ENCODE results near the gene SLC6A19. TPM values are rescaled to one million over a fixed set of nuclear protein-coding genes. Genes with fewer than 3 reads are reported as not detected.

SLC6A19 gene
- total and polyA plus RNA-seq, 2 of the 13 experiments (the other 11 are each of a cell fraction or from before 2014, with no cell fraction given), result 0.02 TPM; not detected in 1

DNA sequence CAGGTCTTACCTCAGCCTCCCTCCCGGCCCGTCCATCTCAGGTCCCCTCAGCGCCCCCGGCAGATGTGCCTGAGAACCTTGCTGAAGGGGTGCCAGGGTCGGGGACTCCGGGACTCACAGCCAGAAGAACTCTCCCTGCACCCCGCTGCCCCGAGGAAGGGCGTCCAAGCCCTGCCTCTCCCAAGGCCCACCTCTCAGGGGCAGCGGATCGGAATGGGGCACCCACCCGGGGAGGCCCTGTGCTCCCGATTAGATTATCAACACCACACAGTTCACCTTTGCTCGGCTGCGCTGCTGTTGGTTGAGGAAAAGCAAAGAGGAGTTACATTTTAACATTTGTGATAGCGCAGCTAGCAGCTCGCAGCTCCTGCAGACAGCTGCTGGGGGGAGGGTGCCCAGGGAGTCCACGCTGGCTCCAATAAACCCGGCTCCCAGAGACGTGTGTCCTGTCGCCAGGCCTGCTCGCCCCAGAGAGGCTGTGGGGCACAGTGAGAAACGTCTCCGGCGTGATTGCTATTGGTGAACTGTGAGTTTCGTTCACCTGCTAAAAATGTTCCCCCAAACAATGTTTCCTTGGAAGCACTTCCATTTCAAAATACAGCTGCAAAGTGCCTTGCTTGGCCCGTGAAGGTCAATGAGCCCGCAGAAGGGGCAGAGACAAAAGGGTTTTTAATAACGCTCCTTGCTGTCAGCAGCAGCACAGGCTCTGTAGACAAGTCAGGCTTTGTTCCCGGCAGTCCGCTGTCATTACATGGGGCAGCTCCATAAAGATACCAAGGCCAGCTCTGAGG lies 18.6 kb upstream of the SLC6A19 start:
- no peak overlapping the region for H2AFZ ChIP-seq (ENCODE audit: low read length)
- H3K9me3 ChIP-seq (ENCODE audit: low read length), result no peaks in the 10 kb centered on the region
- H3K9ac ChIP-seq (ENCODE audit: insufficient read depth, low read depth, low read length), result peak overlapping the region; percentile 83
- in situ Hi-C loops (cut with HindIII; ENCODE audit: extremely low pct_ligation_motif_present, low pct_unique_long_range_greater_than_20kb), result no loop called here
- FAIRE-seq (peak; percentile 88), ATAC-seq (peak; percentile 69), DNase-seq (ENCODE audit: low spot score) (peak; percentile 89)
- no peaks in the 10 kb centered on the region; a peak in 1 of 5 replicates for H3K27me3 ChIP-seq (ENCODE audit: control insufficient read depth in 1 of 2, insufficient read depth in 2 of 2, low read length in 2 of 2)
- 2% methylated on average over 9 of the region's 31 CpGs for WGBS (ENCODE audit: low lambda C conversion rate)
- H3K4me3 ChIP-seq (replicated peaks in 1 of 3; ENCODE audit: insufficient read depth in 1 of 3, low read depth in 2 of 3, low read length in 3 of 3), result peak overlapping the region; percentile 68 to 79 (median 74); a peak in 5 of 6 replicates
- peak overlapping the region; percentile 91 for H3K4me2 ChIP-seq (ENCODE audit: low read depth, low read length)
- H3K27ac ChIP-seq (ENCODE audit: extremely low read length, insufficient read depth, low read length), result peak overlapping the region; percentile 99
- no peaks in the 10 kb centered on the region for H3K36me3 ChIP-seq (replicated peaks in 1 of 2; ENCODE audit: control insufficient read depth in 1 of 2, insufficient read depth in 2 of 2, low read length in 2 of 2)
- peaks cover 94% of the 10 kb centered on the region for H3K4me1 ChIP-seq (ENCODE audit: insufficient read depth, low read length)
- BruUV-seq (replicated peaks), result TSS peak; percentile 88
- ChIA-PET POLR2A (interaction anchor here (0.8 to 3.6 kb wide), 12 partner anchors 9 to 451 kb away, joined by 3 to 47 read pairs (median 4); partner anchors contain the start of genes BRD9, SLC6A19 and TRIP13), CTCF (ENCODE audit: low intra/inter-chr PET ratio, low total read pairs) (no interaction called here)
- no peaks in the 10 kb centered on the region for H4K20me1 ChIP-seq (ENCODE audit: insufficient read depth, low read length)
- H3K79me2 ChIP-seq (ENCODE audit: insufficient read depth, low read length), result no peaks in the 10 kb centered on the region
- intact Hi-C loops (cut with micrococcal nuclease; ENCODE audit: unreplicated experiment), result loop anchor here (1.0 kb wide), 1 partner anchor 9 kb away; no protein-coding TSS in a partner anchor
- TF ChIP-seq EED (CRISPR knock-in tag; IDR thresholded peaks at IDR 0.05), result no peak; the same call in 1 of the 2 replicates
- no peak for TF ChIP-seq HCFC1 (IDR thresholded peaks at IDR 0.05; ENCODE audit: low read depth, low read length)
- peak; percentile 60; the same call in 1 of the 2 replicates for TF ChIP-seq ZNF564 (CRISPR knock-in tag; IDR thresholded peaks at IDR 0.05)
- no peak for TF ChIP-seq ZNF720 (CRISPR knock-in tag; IDR thresholded peaks at IDR 0.05)
- TF ChIP-seq ZNF550 (CRISPR knock-in tag; IDR thresholded peaks at IDR 0.05; ENCODE audit: borderline replicate concordance), result no peak
- TF ChIP-seq REPIN1 (CRISPR knock-in tag; IDR thresholded peaks at IDR 0.05; ENCODE audit: borderline replicate concordance, low read depth), result 0 out of 2 replicates have a peak, but pooled peaks have one; percentile 77
- peak; percentile 92 for TF ChIP-seq ZBTB7B (CRISPR knock-in tag; IDR thresholded peaks at IDR 0.05)
- no peak for TF ChIP-seq ZNF839 (CRISPR knock-in tag; IDR thresholded peaks at IDR 0.05; ENCODE audit: borderline replicate concordance)
- TF ChIP-seq ZNF724P (CRISPR knock-in tag; IDR thresholded peaks at IDR 0.05; ENCODE audit: borderline replicate concordance), result peak; percentile 55; the same call in 1 of the 2 replicates
- peak; percentile 21; the same call in 1 of the 2 replicates for TF ChIP-seq ZNF460 (CRISPR knock-in tag; IDR thresholded peaks at IDR 0.05; ENCODE audit: borderline replicate concordance)
- TF ChIP-seq DNMT1 (CRISPR knock-in tag; IDR thresholded peaks at IDR 0.05), result no peak
- TF ChIP-seq SSRP1 (CRISPR knock-in tag; IDR thresholded peaks at IDR 0.05), result no peak
- TF ChIP-seq, protein P1, sequence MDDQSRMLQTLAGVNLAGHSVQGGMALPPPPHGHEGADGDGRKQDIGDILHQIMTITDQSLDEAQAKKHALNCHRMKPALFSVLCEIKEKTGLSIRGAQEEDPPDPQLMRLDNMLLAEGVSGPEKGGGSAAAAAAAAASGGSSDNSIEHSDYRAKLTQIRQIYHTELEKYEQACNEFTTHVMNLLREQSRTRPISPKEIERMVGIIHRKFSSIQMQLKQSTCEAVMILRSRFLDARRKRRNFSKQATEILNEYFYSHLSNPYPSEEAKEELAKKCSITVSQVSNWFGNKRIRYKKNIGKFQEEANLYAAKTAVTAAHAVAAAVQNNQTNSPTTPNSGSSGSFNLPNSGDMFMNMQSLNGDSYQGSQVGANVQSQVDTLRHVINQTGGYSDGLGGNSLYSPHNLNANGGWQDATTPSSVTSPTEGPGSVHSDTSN (CRISPR knock-in tag; IDR thresholded peaks at IDR 0.05; ENCODE audit: borderline replicate concordance), result no peak
- TF ChIP-seq, protein P2, sequence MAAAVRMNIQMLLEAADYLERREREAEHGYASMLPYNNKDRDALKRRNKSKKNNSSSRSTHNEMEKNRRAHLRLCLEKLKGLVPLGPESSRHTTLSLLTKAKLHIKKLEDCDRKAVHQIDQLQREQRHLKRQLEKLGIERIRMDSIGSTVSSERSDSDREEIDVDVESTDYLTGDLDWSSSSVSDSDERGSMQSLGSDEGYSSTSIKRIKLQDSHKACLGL (CRISPR knock-in tag; IDR thresholded peaks at IDR 0.05), result 0 out of 2 replicates have a peak, but pooled peaks have one; percentile 23
- 0 out of 2 replicates have a peak, but pooled peaks have one; percentile 49 for TF ChIP-seq ZNF572 (CRISPR knock-in tag; IDR thresholded peaks at IDR 0.05)
- TF ChIP-seq KAT7 (CRISPR knock-in tag; IDR thresholded peaks at IDR 0.05; ENCODE audit: borderline replicate concordance), result no peak
- no peak for TF ChIP-seq ZNF615 (CRISPR knock-in tag; IDR thresholded peaks at IDR 0.05; ENCODE audit: borderline replicate concordance)
- TF ChIP-seq ZNF563 (CRISPR knock-in tag; IDR thresholded peaks at IDR 0.05), result no peak
- no peak for TF ChIP-seq NR0B2 (CRISPR knock-in tag; IDR thresholded peaks at IDR 0.05)
- TF ChIP-seq HDAC1 (CRISPR knock-in tag; IDR thresholded peaks at IDR 0.05), result peak; percentile 84
- peak; percentile 46; the same call in 1 of the 2 replicates for TF ChIP-seq GFI1 (CRISPR knock-in tag; IDR thresholded peaks at IDR 0.05; ENCODE audit: borderline replicate concordance)
- TF ChIP-seq ZNF768 (CRISPR knock-in tag; IDR thresholded peaks at IDR 0.05), result peak; percentile 58; the same call in 1 of the 2 replicates
- no peak for TF ChIP-seq ZNF34 (CRISPR knock-in tag; IDR thresholded peaks at IDR 0.05; ENCODE audit: borderline replicate concordance)

All from HepG2 (cell line).